Fibroblast of lung (primary cell): ENCODE data around the gene ADAT1. TPM values are rescaled to one million over a fixed set of nuclear protein-coding genes. Genes with fewer than 3 reads are reported as not detected.
A peak's percentile ranks its signal among the peaks of the same experiment; 100 is the strongest.

Experiments
- DNase-seq, 2 donors: peaks; one replicate each; pipeline versions ENCODE4 v3.0.0 to v3.0.0-alpha.2; 2010; ENCODE audit warnings: low read depth in 2 of 2
- H2AFZ ChIP-seq: 2 replicates; pipeline ENCODE4 v1.5.1; 2012; ENCODE audit warnings: low read length, control low read depth, inconsistent platforms
- H3K27ac ChIP-seq: 2 replicates; pipeline ENCODE4 v1.5.1; 2011; ENCODE audit warnings: low read length, control low read depth; ENCODE audit not compliant: insufficient read depth
- H3K27me3 ChIP-seq: 2 replicates; pipeline ENCODE4 v1.5.1; 2011; ENCODE audit warnings: mild to moderate bottlenecking, low read length; ENCODE audit not compliant: control insufficient read depth, insufficient read depth
- H3K36me3 ChIP-seq: 2 replicates; pipeline ENCODE4 v1.5.1; 2011; ENCODE audit warnings: low read length; ENCODE audit not compliant: control insufficient read depth, insufficient read depth
- H3K4me1 ChIP-seq: 2 replicates; pipeline ENCODE4 v1.5.1; 2011; ENCODE audit warnings: low read length; ENCODE audit not compliant: control insufficient read depth, insufficient read depth; ENCODE audit errors: extremely low read depth
- H3K4me2 ChIP-seq: 2 replicates; pipeline ENCODE4 v1.5.1; 2011; ENCODE audit warnings: low read length, control low read depth; ENCODE audit not compliant: insufficient read depth; ENCODE audit errors: extremely low read depth
- H3K4me3 ChIP-seq, 4 experiments: fragments of 200-600 bp in 1 of 4; sonication (generic) in 1 of 4; replicated peaks in 1 of 4; 2 replicates each; pipeline ENCODE4 v1.5.1; 2011 to 2016; ENCODE audit warnings: low read length in 4 of 4, low read depth in 3 of 4, mild to moderate bottlenecking in 3 of 4, control low read depth in 2 of 4, inconsistent platforms in 1 of 4, mixed read lengths in 1 of 4; ENCODE audit not compliant: insufficient read depth in 1 of 4; ENCODE audit errors: control extremely low read depth in 1 of 4
- H3K79me2 ChIP-seq: 2 replicates; pipeline ENCODE4 v1.5.1; 2012; ENCODE audit warnings: mild to moderate bottlenecking, low read length, inconsistent platforms; ENCODE audit not compliant: control insufficient read depth, insufficient read depth
- H3K9ac ChIP-seq: 2 replicates; pipeline ENCODE4 v1.5.1; 2011; ENCODE audit warnings: mild to moderate bottlenecking, low read length, control low read depth; ENCODE audit not compliant: insufficient read depth
- H3K9me3 ChIP-seq: 2 replicates; pipeline ENCODE4 v1.5.1; 2012; ENCODE audit warnings: low read depth, low read length; ENCODE audit not compliant: control insufficient read depth, insufficient read depth
- H4K20me1 ChIP-seq: 2 replicates; pipeline ENCODE4 v1.5.1; 2011; ENCODE audit warnings: low read length; ENCODE audit not compliant: control insufficient read depth, insufficient read depth; ENCODE audit errors: extremely low read depth
- CTCF ChIP-seq, 2 donors: IDR thresholded peaks in 1 of 2; conservative IDR thresholded peaks in 1 of 2; 1 replicate in 1 of 2; 2 replicates in 1 of 2; pipeline ENCODE4 v1.5.1; 2011 to 2012; ENCODE audit warnings: low read length in 2 of 2, control low read depth in 1 of 2, inconsistent platforms in 1 of 2, low read depth in 1 of 2, mild to moderate bottlenecking in 1 of 2
- EZH2 ChIP-seq: IDR thresholded peaks from 2 replicates; pipeline ENCODE4 v1.5.1; 2012; ENCODE audit warnings: low read length, control low read depth, mild to moderate bottlenecking; ENCODE audit errors: missing control alignments
- polyA plus RNA-seq, 2 donors: library from polyadenylated mRNA; depleted of rRNA in 1 of 2; stranded (reverse) in 1 of 2; unstranded in 1 of 2; fragments of >200 nt; gene quantifications; 2 replicates each; pipeline ENCODE4 v1.2.1, GENCODE V29; 2011 to 2012; ENCODE audit warnings: missing spikeins in 1 of 2
- total RNA-seq: library from RNA; depleted of rRNA; stranded (reverse); fragments of >200 nt; gene quantifications from 2 replicates; pipeline ENCODE4 v1.2.1, GENCODE V29; 2014

ADAT1 gene
- total and polyA plus RNA-seq, 2 donors (not counting 1 experiment from before 2014, with no cell fraction given) = 32.1 to 50.4 TPM

DNA sequence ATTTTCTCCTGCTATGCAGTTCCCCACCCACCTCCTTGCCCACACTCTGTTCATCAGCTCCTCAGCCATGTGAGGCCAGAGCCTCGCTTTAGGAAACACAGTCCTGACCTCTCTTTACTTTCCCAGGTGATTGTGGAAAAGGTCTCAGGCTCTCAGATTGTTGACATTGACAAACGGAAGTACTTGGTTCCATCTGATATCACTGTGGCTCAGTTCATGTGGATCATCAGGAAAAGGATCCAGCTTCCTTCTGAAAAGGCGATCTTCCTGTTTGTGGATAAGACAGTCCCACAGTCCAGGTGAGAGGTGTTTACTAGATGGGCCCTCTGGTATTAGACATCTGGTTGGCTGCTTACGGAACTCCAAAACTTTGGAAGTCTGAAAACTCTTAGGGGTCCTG lies 55.2 kb downstream of the ADAT1 start:
- Histone ChIP-seq H3K9me3 (no peaks in the 10 kb centered on the region), H3K79me2 (peaks cover 17% of the 10 kb centered on the region), H3K36me3 (peaks cover 6% of the 10 kb centered on the region), H3K4me3 (no peak overlapping the region), H3K4me2 (no peak overlapping the region), H3K4me1 (peaks cover 13% of the 10 kb centered on the region), H3K27me3 (no peaks in the 10 kb centered on the region), H4K20me1 (no peaks in the 10 kb centered on the region), H3K27ac (no peak overlapping the region), H3K9ac (no peak overlapping the region), H2AFZ (no peak overlapping the region)
- TF ChIP-seq EZH2 = no peak
- TF ChIP-seq CTCF (conservative IDR thresholded peaks at IDR 0.05 in 1 of 2, IDR thresholded peaks at IDR 0.05 in 1 of 2; ENCODE audit: low read depth in 1 of 2, low read length in 2 of 2) = no peak
- DNase-seq = no peak

DNA sequence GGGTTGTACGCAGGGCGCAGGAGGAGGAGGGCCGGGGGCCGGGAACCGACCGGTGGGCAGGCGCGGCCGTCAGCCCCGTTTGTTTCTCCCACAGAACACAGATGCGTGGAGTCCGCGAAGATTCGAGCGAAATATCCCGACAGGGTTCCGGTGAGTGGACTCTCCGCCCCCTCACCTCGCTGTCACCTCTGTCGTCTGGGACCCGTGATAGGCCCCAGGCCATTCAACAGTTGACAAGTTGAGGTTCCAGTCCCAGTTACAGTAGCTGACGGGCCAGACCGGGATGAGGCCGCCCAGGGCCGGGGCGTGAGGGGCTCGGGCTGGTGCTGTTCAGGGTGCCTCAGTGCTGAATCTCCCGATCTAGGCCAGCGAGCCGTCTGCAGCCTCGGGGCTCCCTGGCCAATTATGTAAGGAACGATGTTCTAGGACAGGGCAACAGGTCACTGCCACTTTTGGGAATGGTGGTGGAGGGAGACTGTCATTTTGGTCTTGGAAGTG lies 56.3 kb downstream of the ADAT1 start:
- no peaks in the 10 kb centered on the region for H3K9me3 ChIP-seq
- H3K4me2 ChIP-seq = peak overlapping the region; percentile 77
- H2AFZ ChIP-seq = peak overlapping the region; percentile 60
- peak overlapping the region; percentile 65 for H3K27ac ChIP-seq
- peak overlapping the region; percentile 84 to 99 (median 90) for H3K4me3 ChIP-seq
- peaks cover 2% of the 10 kb centered on the region for H3K36me3 ChIP-seq
- no peak for TF ChIP-seq EZH2
- TF ChIP-seq CTCF (conservative IDR thresholded peaks at IDR 0.05 in 1 of 2, IDR thresholded peaks at IDR 0.05 in 1 of 2; ENCODE audit: low read depth in 1 of 2, low read length in 2 of 2) = no peak
- no peaks in the 10 kb centered on the region for H3K27me3 ChIP-seq
- H3K79me2 ChIP-seq = peaks cover 15% of the 10 kb centered on the region
- peak in 1 of 2 donors; percentile 10 for DNase-seq
- no peaks in the 10 kb centered on the region for H4K20me1 ChIP-seq
- peaks cover 13% of the 10 kb centered on the region for H3K4me1 ChIP-seq
- peak overlapping the region; percentile 73 for H3K9ac ChIP-seq

GRCh38 chr16:75566040-75566757 lies 56.9 kb downstream of the ADAT1 start, which contains the start of gene GABARAPL2:
Gene GABARAPL2 (plus strand): TSS chr16:75566379. CDS start chr16:75566487, 108 bp downstream.
- Histone ChIP-seq H2AFZ (peak within 1 kb of the TSS; percentile 97), H3K9me3 (no peaks in the 10 kb centered on the region), H3K36me3 (peaks cover 2% of the 10 kb centered on the region), H3K79me2 (peaks cover 15% of the 10 kb centered on the region), H3K4me3 (peak within 1 kb of the TSS; percentile 89 to 99 (median 92)), H3K4me2 (peak within 1 kb of the TSS; percentile 99), H3K27ac (peak within 1 kb of the TSS; percentile 65), H3K4me1 (peaks cover 13% of the 10 kb centered on the region), H3K9ac (peak within 1 kb of the TSS; percentile 73), H3K27me3 (no peaks in the 10 kb centered on the region), H4K20me1 (no peaks in the 10 kb centered on the region)
- no peak for TF ChIP-seq CTCF (conservative IDR thresholded peaks at IDR 0.05 in 1 of 2, IDR thresholded peaks at IDR 0.05 in 1 of 2; ENCODE audit: low read depth in 1 of 2, low read length in 2 of 2)
- no peak for TF ChIP-seq EZH2
- peak; percentile 60 to 70 for DNase-seq
